Measurements from ENCODE around the gene HERC6. TPM values are rescaled to one million over a fixed set of nuclear protein-coding genes. Genes with fewer than 3 reads are reported as not detected.
"Not testable (repeated sequence)": the region's sequence is repeated elsewhere in the genome, so short reads cannot be mapped to it uniquely, and the experiment has no call there.

Gene HERC6
- total RNA-seq, 1 experiment from 2014 or later = 6.5 TPM

- in situ Hi-C loops (cut with HindIII; ENCODE audit: low sequenced_read_pairs) = no loop called here
- DNase-seq (ENCODE audit: low spot score) = no peak
These were observed 60.6 kb downstream of the HERC6 start for GRCh38 chr4:88439161-88439760.

GRCh38 chr4:88440146-88440545, 61.5 kb downstream of the HERC6 start:
- no peak for DNase-seq (ENCODE audit: low spot score)
- in situ Hi-C loops (cut with HindIII; ENCODE audit: low sequenced_read_pairs) = no loop called here

- in situ Hi-C loops (cut with HindIII; ENCODE audit: low sequenced_read_pairs) = no loop called here
- no peak for DNase-seq (ENCODE audit: low spot score)
These were observed 63.0 kb downstream of the HERC6 start for GRCh38 chr4:88441696-88442095.

GRCh38 chr4:88442689-88443191, 64.1 kb downstream of the HERC6 start:
- in situ Hi-C loops (cut with HindIII; ENCODE audit: low sequenced_read_pairs) = no loop called here
- DNase-seq (ENCODE audit: low spot score) = no peak

DNA sequence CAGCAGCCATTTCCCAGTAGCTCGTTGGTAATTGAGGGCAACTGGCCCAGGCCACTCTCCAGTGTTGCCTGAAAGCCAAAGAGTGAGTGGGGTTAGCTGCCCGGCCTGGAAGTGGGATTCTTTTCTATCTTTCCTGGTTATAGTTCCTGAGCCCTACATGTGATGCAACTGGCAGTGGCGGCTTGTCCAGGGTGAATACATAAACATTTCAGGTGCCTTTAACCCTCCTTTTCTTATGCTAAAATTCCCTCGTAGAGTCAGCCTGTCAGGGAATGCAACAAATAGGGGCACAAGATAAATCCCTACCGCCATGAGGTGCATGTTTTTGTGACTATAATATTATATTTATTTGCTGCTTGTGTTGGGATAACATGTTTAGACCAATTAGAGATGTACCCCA, 64.8 kb downstream of the HERC6 start:
- no peak for DNase-seq (ENCODE audit: low spot score)
- in situ Hi-C loops (cut with HindIII; ENCODE audit: low sequenced_read_pairs) = no loop called here

DNA sequence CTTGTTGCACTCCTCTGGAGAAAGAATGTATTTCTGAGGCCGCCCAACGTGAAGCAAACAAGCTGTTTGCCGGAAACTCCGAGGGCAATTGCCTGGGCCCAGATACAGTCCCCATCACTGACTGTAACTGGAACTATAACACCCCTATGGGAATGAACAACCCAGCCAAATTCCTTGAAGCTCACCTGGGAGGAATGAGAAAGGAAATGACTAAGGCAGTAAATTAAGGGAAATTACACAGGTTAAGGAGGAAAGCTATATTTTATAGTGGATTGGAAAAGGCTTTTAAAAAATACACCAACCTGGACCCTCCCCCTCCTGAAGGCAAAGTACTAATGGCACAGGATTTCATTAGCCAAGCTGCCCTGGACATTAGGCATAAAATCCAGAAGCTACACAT, 66.6 kb downstream of the HERC6 start:
- in situ Hi-C loops (cut with HindIII; ENCODE audit: low sequenced_read_pairs) = no loop called here
- no peak for DNase-seq (ENCODE audit: low spot score)

DNA sequence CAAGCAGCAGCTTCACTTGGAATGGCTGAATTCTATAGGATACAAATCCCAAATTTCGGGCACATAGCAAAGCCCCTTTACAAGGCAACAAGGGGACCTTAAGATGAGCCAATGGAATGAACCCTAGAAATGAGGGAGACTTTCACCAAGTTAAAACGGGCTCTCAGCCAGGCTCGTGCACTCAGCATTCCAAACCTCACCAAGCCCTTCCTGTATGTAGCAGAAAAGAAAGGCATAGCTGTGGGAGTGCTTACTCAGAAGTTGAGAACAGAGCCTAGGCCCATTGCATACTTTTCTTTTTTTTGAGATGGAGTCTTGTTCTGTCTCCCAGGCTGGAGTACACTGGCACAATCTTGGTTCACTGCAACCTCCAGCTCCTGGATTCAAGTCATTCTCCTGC, 67.5 kb downstream of the HERC6 start:
- in situ Hi-C loops (cut with HindIII; ENCODE audit: low sequenced_read_pairs) = no loop called here
- DNase-seq (ENCODE audit: low spot score) = no peak

- no peak for DNase-seq (ENCODE audit: low spot score)
- in situ Hi-C loops (cut with HindIII; ENCODE audit: low sequenced_read_pairs) = no loop called here
These were observed 68.9 kb downstream of the HERC6 start for GRCh38 chr4:88447371-88448095.

GRCh38 chr4:88448211-88448765, 69.6 kb downstream of the HERC6 start:
- in situ Hi-C loops (cut with HindIII; ENCODE audit: low sequenced_read_pairs); DNase-seq (ENCODE audit: low spot score): not testable (repeated sequence)

DNA sequence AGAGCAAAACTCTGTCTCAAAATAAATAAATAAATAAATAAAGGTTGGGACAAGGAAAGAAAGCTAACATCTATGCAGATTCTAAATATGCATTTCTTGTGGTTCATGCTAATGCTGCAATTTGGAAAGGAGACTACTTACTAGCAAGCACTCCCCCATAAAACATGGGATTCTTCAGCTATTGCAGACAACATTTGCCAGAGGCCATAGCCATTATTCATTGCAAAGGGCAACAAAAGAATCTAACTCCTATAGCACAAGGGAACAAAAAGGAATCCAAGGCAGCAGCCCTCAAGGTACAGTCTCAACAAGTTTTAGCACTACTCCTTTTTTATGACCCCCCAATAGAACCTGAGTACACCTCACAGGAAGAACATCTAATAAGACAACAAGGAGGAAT, 70.2 kb downstream of the HERC6 start:
- in situ Hi-C loops (cut with HindIII; ENCODE audit: low sequenced_read_pairs) = no loop called here
- DNase-seq (ENCODE audit: low spot score) = no peak

DNA sequence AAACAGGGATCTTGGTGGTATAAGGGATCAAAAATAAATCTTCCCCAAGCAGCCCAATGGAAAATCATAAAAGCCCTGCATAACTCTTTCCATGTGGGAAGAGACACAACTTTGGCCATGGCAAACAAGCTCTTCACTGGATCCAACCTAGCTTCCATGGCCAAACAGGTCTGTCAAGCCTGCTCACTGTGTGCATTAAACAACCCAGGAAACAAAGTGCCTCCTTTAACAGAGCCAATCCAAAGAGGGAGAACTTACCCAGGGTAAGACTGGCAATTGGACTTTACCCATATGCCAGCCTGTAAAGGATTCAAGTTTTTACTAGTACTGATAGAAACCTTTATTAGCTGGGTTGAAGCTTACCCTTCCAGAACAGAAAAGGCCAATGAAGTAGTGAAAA, 70.6 kb downstream of the HERC6 start:
- in situ Hi-C loops (cut with HindIII; ENCODE audit: low sequenced_read_pairs) = no loop called here
- no peak for DNase-seq (ENCODE audit: low spot score)

GRCh38 chr4:88451205-88451604, 72.6 kb downstream of the HERC6 start:
- in situ Hi-C loops (cut with HindIII; ENCODE audit: low sequenced_read_pairs) = no loop called here
- DNase-seq (ENCODE audit: low spot score) = no peak

- no peak for DNase-seq (ENCODE audit: low spot score)
- in situ Hi-C loops (cut with HindIII; ENCODE audit: low sequenced_read_pairs) = no loop called here
These were observed 74.3 kb downstream of the HERC6 start for GRCh38 chr4:88452912-88453311.

DNA sequence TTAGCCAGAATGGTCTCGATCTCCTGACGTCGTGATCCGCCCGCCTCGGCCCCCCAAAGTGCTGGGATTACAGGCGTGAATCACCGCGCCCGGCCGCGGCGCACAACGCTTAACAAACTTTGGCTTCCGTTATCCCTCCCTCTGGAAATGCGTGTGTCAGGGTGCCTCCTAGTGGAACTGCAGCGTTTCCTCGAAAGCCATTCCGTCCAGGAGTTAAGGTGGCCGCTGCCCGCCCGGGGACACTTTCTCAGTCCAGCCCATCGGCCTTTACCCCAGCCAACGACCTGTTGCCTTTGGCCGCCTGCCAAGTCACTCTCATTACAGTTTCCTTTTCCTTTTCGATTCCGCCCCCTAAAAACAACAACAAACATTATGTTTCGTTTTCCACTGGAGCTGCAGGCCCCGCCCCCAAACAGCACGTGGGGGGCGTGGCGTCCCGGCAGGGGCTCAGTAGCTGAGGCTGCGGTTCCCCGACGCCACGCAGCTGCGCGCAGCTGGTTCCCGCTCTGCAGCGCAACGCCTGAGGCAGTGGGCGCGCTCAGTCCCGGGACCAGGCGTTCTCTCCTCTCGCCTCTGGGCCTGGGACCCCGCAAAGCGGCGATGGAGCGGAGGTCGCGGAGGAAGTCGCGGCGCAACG, 78.1 kb downstream of the HERC6 start, which contains the start of gene HERC5:
Gene HERC5 (plus strand): TSS at position 450 of the 637 bp plus-strand sequence. CDS start 151 bp downstream, at position 601.
- in situ Hi-C loops (cut with HindIII; ENCODE audit: low sequenced_read_pairs) = no loop called here
- DNase-seq (ENCODE audit: low spot score) = peak; percentile 46

DNA sequence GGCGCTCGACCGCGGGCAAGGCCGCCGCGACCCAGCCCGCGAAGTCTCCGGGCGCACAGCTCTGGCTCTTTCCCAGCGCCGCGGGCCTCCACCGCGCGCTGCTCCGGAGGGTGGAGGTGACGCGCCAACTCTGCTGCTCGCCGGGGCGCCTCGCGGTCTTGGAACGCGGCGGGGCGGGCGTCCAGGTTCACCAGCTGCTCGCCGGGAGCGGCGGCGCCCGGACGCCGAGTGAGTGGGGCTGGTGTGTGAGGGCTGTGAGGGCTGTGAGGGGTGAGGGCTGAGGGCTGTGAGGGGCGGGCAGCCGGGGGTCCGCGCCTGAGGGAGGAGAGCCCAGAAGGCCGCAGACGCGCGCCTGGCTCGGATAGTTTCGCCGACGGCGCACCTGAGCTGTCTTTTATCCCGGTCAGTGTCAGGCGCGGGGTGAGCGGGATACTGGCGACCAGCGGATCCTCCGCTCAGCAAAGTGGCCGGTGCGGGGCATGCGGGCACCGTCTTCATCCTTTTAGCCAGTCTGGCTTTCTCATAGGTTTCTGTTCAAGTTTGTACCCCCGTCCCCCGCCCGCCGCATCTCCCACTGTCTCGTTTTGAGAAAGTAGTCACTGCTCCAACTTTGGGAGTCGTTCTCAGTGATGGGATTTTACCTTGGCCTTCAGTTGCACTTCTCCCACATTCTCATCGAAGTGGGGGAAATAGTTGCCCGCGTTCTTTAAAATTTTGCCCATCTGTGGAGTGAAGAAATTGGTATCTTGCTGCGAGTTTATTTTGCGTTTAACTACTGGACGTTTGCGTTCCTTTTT, 78.9 kb downstream of the HERC6 start:
- in situ Hi-C loops (cut with HindIII; ENCODE audit: low sequenced_read_pairs) = no loop called here
- DNase-seq (ENCODE audit: low spot score) = no peak

DNA sequence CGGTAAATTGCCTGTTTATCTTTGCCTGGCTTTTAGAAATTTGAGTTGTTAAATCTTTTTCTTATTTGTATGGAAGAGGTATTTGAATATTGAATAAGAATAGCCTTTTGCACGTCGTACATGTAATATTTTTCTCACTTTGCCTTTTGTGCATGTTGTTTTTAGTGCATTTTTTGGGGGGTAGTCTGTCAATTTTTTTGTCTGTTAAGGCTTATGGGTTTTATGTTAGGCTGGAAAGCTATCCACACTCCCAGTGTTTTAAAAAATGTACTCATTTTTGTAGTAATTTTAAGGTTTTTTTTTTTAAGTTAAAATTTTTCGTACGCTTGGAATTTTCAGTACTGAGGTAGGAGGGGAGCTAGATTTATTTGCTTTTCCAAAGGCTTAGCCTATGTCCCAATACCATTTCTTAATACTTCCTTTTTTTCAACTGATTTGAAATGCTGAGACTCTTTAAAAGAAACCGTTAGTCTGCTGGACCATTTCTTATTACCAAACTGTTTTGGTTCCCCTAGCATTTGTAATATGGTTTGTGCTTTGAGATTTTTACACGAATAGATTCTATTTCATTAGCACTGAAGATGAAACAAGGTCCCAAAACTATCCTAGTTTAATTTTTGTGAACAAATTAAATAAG, 79.6 kb downstream of the HERC6 start:
- in situ Hi-C loops (cut with HindIII; ENCODE audit: low sequenced_read_pairs) = no loop called here
- DNase-seq (ENCODE audit: low spot score) = no peak

DNA sequence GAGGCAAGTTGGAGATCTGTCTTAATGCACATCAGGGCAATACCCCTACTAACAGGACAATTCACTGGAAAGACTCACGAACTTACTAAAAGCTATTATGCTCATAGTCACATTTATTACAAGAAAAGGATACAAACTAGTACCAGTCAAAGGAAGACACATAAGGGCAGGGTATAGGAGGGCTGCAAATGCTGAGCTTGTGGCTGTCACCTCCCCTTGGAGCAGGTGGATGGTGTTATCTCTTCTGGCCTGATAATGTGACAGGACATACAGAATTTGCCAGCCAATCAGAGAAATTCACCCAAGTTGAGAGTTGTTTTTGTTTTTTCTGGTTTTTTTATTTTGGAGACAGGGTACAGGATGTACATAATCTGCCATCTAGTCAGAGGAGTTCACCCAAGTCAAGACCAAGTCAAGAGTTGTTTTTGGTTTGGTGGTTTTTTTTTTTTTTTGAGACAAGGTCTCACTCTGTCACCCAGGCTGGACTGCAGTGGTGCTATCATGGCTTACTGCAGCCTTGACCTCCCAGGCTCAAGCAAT, 87.1 kb downstream of the HERC6 start:
- no peak for DNase-seq (ENCODE audit: low spot score)
- in situ Hi-C loops (cut with HindIII; ENCODE audit: low sequenced_read_pairs) = no loop called here

GRCh38 chr4:88467392-88467791, 88.7 kb downstream of the HERC6 start:
- in situ Hi-C loops (cut with HindIII; ENCODE audit: low sequenced_read_pairs) = no loop called here
- DNase-seq (ENCODE audit: low spot score) = no peak
